HEK293 (cell line): ENCODE results near the gene PACS2.
A peak's percentile ranks its signal among the peaks of the same experiment; 100 is the strongest.

ENCODE experiments used
- CTCF ChIA-PET: fragments of 350-600 bp; formaldehyde crosslinking; extraction: SDS; loops from one replicate; lab custom pipeline; 2021; ENCODE audit warnings: antibody characterized with exemption; lab: Yijun Ruan, JAX
- POLR2A ChIA-PET: fragments of 300-600 bp; formaldehyde crosslinking; extraction: SDS; loops from one replicate; lab custom pipeline; 2020; ENCODE audit warnings: antibody characterized with exemption, inconsistent platforms; lab: Yijun Ruan, JAX
- H3K27ac ChIP-seq: fragments of 200-500 bp; sonication (Bioruptor generic); 2 replicates; pipeline ENCODE4 v1.5.1; 2014; ENCODE audit warnings: low read depth, low read length, control low read depth, inconsistent platforms; ENCODE audit errors: extremely low read depth
- H3K36me3 ChIP-seq, 2 experiments: fragments of 200-500 bp in 1 of 2; sonication (Bioruptor generic) in 1 of 2; 1 replicate in 1 of 2; 2 replicates in 1 of 2; pipeline ENCODE4 v1.5.1; 2014 to 2017; ENCODE audit warnings: inconsistent platforms in 2 of 2, low read length in 2 of 2; ENCODE audit not compliant: control insufficient read depth in 2 of 2, insufficient read depth in 1 of 2
- H3K4me1 ChIP-seq: fragments of 200-500 bp; sonication (Bioruptor generic); 2 replicates; pipeline ENCODE4 v1.5.1; 2014; ENCODE audit warnings: mild to moderate bottlenecking, low read length, inconsistent platforms; ENCODE audit not compliant: control insufficient read depth, insufficient read depth
- H3K4me3 ChIP-seq: 2 replicates; pipeline ENCODE4 v1.5.1; 2011; ENCODE audit warnings: low read depth, mild to moderate bottlenecking, control low read depth, low read length, moderate library complexity
- H3K9me3 ChIP-seq: fragments of 200-500 bp; sonication (Bioruptor generic); 2 replicates; pipeline ENCODE4 v1.5.1; 2014; ENCODE audit warnings: low read depth, low read length, inconsistent platforms; ENCODE audit not compliant: control insufficient read depth, insufficient read depth
- MEIS1 ChIP-seq: sonication (generic); formaldehyde crosslinking; IDR thresholded peaks from 2 replicates; pipeline ENCODE4 v1.8.1; 2022; ENCODE audit warnings: missing genetic modification reagents, mild to moderate bottlenecking, borderline replicate concordance
- PRDM6 ChIP-seq: fragments of 450-650 bp; formaldehyde crosslinking; IDR thresholded peaks from 2 replicates; pipeline ENCODE4 v1.5.1; 2017; ENCODE audit warnings: missing biosample characterization, missing genetic modification characterization
- RBAK ChIP-seq: fragments of 450-650 bp; formaldehyde crosslinking; IDR thresholded peaks from 2 replicates; pipeline ENCODE4 v1.5.1; 2016; ENCODE audit warnings: missing biosample characterization, missing genetic modification characterization
- SCRT2 ChIP-seq: fragments of 450-650 bp; formaldehyde crosslinking; IDR thresholded peaks from 2 replicates; pipeline ENCODE4 v1.5.1; 2016; ENCODE audit warnings: missing biosample characterization, missing genetic modification characterization
- SP2 ChIP-seq: fragments of 450-650 bp; formaldehyde crosslinking; IDR thresholded peaks from 2 replicates; pipeline ENCODE4 v1.5.1; 2016; ENCODE audit warnings: missing biosample characterization, missing genetic modification characterization
- WT1 ChIP-seq: fragments of 450-650 bp; formaldehyde crosslinking; IDR thresholded peaks from 2 replicates; pipeline ENCODE4 v1.5.1; 2016; ENCODE audit warnings: missing biosample characterization, missing genetic modification characterization
- ZBTB7A ChIP-seq: fragments of 450-650 bp; formaldehyde crosslinking; IDR thresholded peaks from 2 replicates; pipeline ENCODE4 v1.5.1; 2016; ENCODE audit warnings: low read depth, missing biosample characterization, missing genetic modification characterization
- ZFP37 ChIP-seq: fragments of 450-650 bp; formaldehyde crosslinking; IDR thresholded peaks from 2 replicates; pipeline ENCODE4 v1.5.1; 2016; ENCODE audit warnings: missing biosample characterization, missing genetic modification characterization
- ZIC2 ChIP-seq: fragments of 450-650 bp; formaldehyde crosslinking; IDR thresholded peaks from 2 replicates; pipeline ENCODE4 v1.5.1; 2016; ENCODE audit warnings: missing biosample characterization, missing genetic modification characterization
- ZNF146 ChIP-seq: fragments of 450-650 bp; formaldehyde crosslinking; IDR thresholded peaks from 2 replicates; pipeline ENCODE4 v1.5.1; 2016; ENCODE audit warnings: missing biosample characterization, missing genetic modification characterization
- ZNF157 ChIP-seq: fragments of 450-650 bp; formaldehyde crosslinking; IDR thresholded peaks from 2 replicates; pipeline ENCODE4 v1.5.1; 2016; ENCODE audit warnings: missing biosample characterization, missing genetic modification characterization
- ZNF16 ChIP-seq: fragments of 450-650 bp; formaldehyde crosslinking; IDR thresholded peaks from 2 replicates; pipeline ENCODE4 v1.5.1; 2016; ENCODE audit warnings: low read depth, missing biosample characterization, missing genetic modification characterization
- ZNF354C ChIP-seq: fragments of 450-650 bp; formaldehyde crosslinking; IDR thresholded peaks from 2 replicates; pipeline ENCODE4 v1.5.1; 2016; ENCODE audit warnings: missing biosample characterization, missing genetic modification characterization, low read depth, borderline replicate concordance
- ZNF423 ChIP-seq: fragments of 450-650 bp; formaldehyde crosslinking; IDR thresholded peaks from 2 replicates; pipeline ENCODE4 v1.5.1; 2016; ENCODE audit warnings: missing biosample characterization, missing genetic modification characterization
- ZNF449 ChIP-seq: fragments of 450-650 bp; formaldehyde crosslinking; IDR thresholded peaks from 2 replicates; pipeline ENCODE4 v1.5.1; 2017; ENCODE audit warnings: missing biosample characterization, mild to moderate bottlenecking, missing genetic modification characterization, moderate library complexity
- ZNF610 ChIP-seq: fragments of 450-650 bp; formaldehyde crosslinking; IDR thresholded peaks from 2 replicates; pipeline ENCODE4 v1.5.1; 2016; ENCODE audit warnings: missing biosample characterization, missing genetic modification characterization, borderline replicate concordance
- ZNF623 ChIP-seq: fragments of 450-650 bp; formaldehyde crosslinking; IDR thresholded peaks from 2 replicates; pipeline ENCODE4 v1.5.1; 2016; ENCODE audit warnings: missing biosample characterization, missing genetic modification characterization
- ZNF624 ChIP-seq: fragments of 450-650 bp; formaldehyde crosslinking; IDR thresholded peaks from 2 replicates; pipeline ENCODE4 v1.5.1; 2017; ENCODE audit warnings: missing biosample characterization, missing genetic modification characterization
- ZNF654 ChIP-seq: fragments of 450-650 bp; formaldehyde crosslinking; IDR thresholded peaks from 2 replicates; pipeline ENCODE4 v1.5.1; 2016; ENCODE audit warnings: low read depth, missing biosample characterization, missing genetic modification characterization
- ZNF664 ChIP-seq: fragments of 450-650 bp; formaldehyde crosslinking; IDR thresholded peaks from 2 replicates; pipeline ENCODE4 v1.5.1; 2016; ENCODE audit warnings: missing biosample characterization, missing genetic modification characterization
- ZNF837 ChIP-seq: fragments of 450-650 bp; formaldehyde crosslinking; IDR thresholded peaks from 2 replicates; pipeline ENCODE4 v1.5.1; 2016; ENCODE audit warnings: missing biosample characterization, missing genetic modification characterization
- ZXDB ChIP-seq: fragments of 450-650 bp; formaldehyde crosslinking; IDR thresholded peaks from 2 replicates; pipeline ENCODE4 v1.5.1; 2016; ENCODE audit warnings: missing biosample characterization, missing genetic modification characterization

The PACS2 gene

GRCh38 chr14:105323663-105324062 lies 9.1 kb downstream of the PACS2 start:
- H3K4me1 ChIP-seq = peaks cover 6% of the 10 kb centered on the region; the same call in 1 of the 2 replicates
- no peak overlapping the region for H3K27ac ChIP-seq
- H3K9me3 ChIP-seq = no peaks in the 10 kb centered on the region
- TF ChIP-seq ZNF610 (tag by site-specific recombination) (no peak), ZNF449 (tag by site-specific recombination) (no peak), MEIS1 (no peak), ZFP37 (no peak), ZNF146 (tag by site-specific recombination) (no peak), ZXDB (tag by site-specific recombination) (no peak), WT1 (tag by site-specific recombination) (no peak), ZNF624 (tag by site-specific recombination) (no peak), ZNF623 (no peak), ZNF423 (tag by site-specific recombination) (no peak), SP2 (tag by site-specific recombination) (no peak), PRDM6 (tag by site-specific recombination) (no peak), ZNF654 (tag by site-specific recombination) (no peak), ZNF16 (no peak), ZNF664 (tag by site-specific recombination) (no peak), ZBTB7A (tag by site-specific recombination) (no peak), RBAK (tag by site-specific recombination) (no peak), ZNF157 (tag by site-specific recombination) (no peak), SCRT2 (tag by site-specific recombination) (no peak)
- CTCF ChIA-PET = no interaction called here
- POLR2A ChIA-PET = no interaction called here
- H3K4me3 ChIP-seq = no peak overlapping the region
- no peaks in the 10 kb centered on the region; a peak in 1 of 3 replicates for H3K36me3 ChIP-seq

- Histone ChIP-seq H3K4me3 (no peak overlapping the region), H3K27ac (no peak overlapping the region), H3K9me3 (no peaks in the 10 kb centered on the region), H3K36me3 (no peaks in the 10 kb centered on the region; a peak in 1 of 3 replicates), H3K4me1 (peaks cover 6% of the 10 kb centered on the region; the same call in 1 of the 2 replicates)
- ChIA-PET POLR2A (no interaction called here), CTCF (no interaction called here)
- peak; percentile 77 for TF ChIP-seq ZIC2
- TF ChIP-seq ZNF837 (tag by site-specific recombination) = no peak
- no peak for TF ChIP-seq ZNF354C
These were observed 9.7 kb downstream of the PACS2 start for GRCh38 chr14:105324080-105324778.
